ENCODE results near the gene EPYC.

GRCh38 chr12:90922145-90922627 lies 82.6 kb downstream of the EPYC start:
- TF ChIP-seq CTCF (IDR thresholded peaks at IDR 0.05): no peak
- no peak for TF ChIP-seq POLR2A (IDR thresholded peaks at IDR 0.05)
